ENCODE data around the gene MIEF2.

Gene MIEF2

DNA sequence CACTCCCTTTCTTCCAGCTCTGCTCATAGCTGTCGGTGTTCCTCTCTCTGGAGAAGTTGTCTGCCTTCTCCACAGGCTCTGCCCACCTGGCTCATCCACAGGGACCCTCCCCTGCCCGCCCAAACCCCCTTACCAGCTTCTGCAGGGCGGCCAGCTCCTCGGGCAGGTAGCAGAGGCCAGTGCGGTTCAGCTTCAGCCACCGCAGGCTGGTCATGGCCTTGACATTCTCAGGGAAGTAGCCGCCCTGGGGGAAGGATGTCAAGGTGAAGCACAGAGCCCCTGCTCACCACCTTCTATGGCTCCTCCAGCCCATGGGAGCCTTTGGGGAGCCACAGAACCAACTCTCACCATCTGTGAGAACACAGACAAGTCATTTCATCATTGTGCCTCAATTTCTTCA, 3.7 kb upstream of the MIEF2 start:
- DNase-seq (ENCODE audit: low read depth, low spot score), result no peak

DNA sequence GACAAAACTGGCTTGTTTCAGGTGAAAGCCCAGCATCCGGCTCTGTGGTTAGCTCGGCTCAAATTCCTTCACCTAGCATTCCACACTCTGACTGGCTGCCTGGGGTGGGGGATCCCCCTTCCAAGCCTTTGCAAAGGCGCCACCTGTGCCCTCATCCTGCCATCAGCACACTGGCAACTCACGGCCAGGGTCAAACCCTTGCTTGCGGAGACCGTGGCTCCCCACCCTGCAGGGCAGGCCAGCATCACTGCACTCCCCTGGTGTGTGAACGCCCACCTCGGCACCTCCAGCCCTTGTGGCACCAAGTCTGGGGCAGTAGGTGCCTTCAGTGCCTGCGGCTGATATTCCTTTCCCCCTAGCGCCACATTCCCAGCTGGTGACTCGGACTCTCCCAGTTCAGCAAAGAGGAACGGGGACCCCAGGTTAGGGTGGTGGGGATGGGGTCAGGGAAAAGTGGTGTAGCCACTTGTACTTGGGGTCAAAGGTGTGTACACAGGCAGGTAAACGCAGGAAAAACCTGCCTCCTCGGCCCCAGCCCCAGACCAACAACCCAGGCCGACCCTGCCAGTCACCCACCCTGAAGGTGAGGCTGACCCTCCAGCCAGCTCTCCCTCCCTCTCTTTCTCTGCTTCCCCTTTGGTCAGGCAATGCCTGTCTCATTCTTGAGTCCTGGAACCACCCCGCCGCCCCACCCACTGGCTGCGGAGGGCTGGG, 3.0 kb upstream of the MIEF2 start:
- no peak for DNase-seq (ENCODE audit: low read depth, low spot score)

DNA sequence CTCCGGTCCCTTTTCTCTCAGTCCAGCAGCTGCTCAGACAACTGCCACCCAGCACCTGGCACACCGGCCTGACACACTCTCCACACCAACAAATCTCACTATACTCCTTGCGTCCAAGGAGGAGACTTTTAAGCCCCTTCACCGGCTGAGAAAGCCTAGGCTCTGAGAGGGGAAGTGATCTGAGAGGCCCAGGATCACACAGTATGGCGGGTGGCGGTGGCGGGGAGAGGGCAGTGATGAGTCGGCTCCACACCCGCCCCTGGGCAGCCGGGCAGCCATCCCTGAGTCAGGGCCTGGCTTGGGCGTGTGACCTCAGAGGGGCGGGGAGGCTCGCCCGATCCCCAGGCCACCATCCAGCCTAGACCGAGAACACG, 2.5 kb upstream of the MIEF2 start:
- no peak for DNase-seq (ENCODE audit: low read depth, low spot score)

DNA sequence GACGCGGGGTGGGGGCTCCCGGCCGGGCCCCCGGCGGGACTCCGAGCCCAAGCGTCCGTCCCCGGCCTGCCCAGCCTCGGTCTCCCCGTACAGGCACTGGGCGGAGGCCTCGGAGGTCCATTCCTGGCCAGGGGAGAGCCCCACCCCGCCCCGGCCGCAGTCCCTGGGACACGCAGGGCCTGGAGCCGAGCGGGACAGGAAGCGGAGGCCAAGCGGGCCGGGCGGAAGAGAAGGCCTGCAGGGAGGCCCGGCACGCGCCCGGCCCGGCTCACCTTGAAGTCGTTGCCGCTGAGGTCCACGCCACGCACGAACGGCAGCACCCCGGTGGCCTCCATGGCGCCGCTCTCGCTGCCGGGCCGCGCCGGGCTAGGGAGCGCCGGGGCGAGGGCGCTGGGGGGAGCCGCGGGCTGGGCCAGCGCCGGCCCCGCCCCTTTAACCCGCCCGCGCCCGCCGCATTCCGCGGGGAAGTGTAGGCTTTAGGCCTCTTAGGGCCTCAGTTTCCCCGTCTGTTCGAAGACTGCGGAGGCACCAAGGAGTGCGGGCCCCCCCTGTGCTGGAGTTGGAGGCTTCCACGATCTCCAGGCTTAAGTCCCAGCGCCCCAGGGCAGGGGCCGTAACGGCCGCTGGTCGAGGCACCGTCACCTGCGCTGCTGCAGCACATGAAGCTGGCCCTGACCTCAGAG, 2.0 kb upstream of the MIEF2 start, which contains the start of gene FLII:
Gene FLII (minus strand): TSS at position 383 of the 683 bp plus-strand sequence. CDS start 48 bp downstream, at position 335.
- DNase-seq (ENCODE audit: low read depth, low spot score), result no peak

DNA sequence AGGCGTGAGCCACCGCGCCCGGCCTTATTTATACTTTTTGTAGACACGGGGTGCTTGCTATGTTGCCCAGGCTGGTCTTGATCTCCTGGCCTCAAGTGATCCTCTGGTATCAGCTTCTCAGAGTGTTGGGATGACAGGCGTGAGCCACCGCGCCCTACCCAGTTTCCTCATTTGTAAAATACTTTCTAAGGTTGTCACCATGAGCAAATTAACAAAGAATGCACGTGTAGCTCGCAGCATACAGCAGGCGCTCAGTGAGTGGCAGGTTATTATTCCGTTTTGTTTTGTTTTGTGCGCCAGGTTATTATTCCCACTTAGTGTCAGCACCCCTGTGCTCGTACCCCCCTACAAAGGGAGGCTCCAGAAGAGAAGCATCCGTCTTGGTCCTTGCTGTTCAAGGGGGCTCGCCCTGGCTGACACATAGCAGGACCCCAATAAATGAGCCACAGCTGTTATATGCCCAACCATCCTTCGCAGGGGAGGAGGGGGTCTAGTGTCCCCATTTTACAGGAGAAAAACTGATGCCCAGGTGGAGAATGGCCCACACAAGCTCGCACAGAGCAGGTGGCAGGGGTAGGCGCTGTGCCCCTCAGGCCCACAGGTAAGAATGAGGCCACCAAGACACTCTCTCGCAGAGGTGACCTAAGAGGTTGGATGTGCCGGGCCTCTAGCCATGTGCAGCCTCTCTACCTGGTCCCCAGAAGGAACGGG, 686 bp upstream of the MIEF2 start:
- DNase-seq (ENCODE audit: low read depth, low spot score), result no peak

DNA sequence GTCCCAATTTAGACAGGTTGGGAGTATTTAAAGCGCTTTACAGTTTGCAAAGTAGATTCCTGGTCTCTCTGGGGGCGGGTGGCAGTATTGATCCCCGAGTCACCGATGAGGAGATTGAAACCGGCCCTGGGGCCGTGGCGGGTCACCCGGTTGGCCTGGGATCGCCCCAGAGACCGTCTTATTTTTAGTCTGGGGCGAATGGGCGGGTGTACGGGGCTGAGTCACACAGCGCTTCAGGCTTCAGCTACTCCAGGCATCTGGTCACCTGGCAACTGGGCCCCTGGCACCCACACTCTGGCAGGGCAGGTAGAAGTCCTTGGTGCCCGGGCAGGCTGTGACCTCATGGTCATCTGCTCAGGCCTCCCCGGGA, 669 bp downstream of the MIEF2 start:
- no peak for DNase-seq (ENCODE audit: low read depth, low spot score)

DNA sequence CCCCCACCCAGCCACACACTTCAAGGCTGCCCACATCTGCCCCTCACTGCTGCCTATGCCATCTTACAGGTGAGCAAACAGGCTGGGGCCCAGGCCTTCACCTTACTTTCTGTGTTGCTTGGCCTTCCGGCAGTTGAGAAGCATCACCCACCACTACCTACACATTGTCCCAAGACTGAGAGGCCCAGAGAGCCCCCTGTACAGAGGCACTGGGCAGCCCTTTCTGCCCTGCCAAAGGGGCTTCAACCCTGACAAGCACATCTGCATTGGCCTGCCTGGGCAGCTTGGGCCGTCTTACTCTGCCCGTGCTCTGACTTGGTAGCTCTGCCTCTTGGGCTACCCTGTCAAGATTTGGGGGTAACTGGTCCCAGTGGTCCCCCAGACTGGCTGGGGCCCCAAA, 1.2 kb downstream of the MIEF2 start:
- DNase-seq (ENCODE audit: low read depth, low spot score), result no peak

DNA sequence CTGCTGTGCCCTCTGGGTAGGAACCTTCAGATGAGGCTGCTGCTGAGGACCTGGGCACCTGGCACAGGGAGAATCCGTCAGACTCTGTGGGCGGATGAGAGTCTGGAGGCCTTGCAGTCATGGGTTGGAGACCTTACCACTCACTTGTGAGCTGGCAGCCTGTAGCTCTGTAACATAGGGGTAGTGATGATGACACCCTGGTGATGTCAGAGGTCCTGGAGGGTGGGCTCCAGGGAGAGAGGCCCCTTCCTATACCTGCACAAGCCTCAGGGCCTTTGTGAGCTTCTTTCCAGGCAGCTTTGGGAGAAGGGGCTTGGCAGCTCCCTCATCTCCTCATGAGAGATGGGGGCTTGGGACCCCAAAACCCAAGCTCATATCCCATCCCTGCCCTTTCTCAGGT, 1.6 kb downstream of the MIEF2 start:
- DNase-seq (ENCODE audit: low read depth, low spot score), result no peak

DNA sequence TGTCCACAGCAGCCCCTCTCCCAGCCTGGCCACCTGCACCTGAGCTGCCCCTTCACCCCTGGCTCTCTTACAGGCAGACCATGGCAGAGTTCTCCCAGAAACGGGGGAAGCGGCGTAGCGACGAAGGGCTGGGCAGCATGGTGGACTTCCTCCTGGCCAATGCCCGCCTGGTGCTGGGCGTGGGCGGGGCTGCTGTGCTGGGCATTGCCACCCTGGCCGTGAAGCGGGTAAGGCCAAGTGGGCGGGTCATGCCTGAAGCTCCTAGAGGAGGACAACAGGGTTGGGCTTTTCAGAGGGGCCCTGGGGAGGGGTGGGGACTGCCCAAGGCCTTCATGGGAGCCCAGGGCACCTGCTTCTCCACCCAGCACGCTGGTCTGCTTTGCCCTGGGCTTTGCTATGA, 2.2 kb downstream of the MIEF2 start:
- no peak for DNase-seq (ENCODE audit: low read depth, low spot score)

DNA sequence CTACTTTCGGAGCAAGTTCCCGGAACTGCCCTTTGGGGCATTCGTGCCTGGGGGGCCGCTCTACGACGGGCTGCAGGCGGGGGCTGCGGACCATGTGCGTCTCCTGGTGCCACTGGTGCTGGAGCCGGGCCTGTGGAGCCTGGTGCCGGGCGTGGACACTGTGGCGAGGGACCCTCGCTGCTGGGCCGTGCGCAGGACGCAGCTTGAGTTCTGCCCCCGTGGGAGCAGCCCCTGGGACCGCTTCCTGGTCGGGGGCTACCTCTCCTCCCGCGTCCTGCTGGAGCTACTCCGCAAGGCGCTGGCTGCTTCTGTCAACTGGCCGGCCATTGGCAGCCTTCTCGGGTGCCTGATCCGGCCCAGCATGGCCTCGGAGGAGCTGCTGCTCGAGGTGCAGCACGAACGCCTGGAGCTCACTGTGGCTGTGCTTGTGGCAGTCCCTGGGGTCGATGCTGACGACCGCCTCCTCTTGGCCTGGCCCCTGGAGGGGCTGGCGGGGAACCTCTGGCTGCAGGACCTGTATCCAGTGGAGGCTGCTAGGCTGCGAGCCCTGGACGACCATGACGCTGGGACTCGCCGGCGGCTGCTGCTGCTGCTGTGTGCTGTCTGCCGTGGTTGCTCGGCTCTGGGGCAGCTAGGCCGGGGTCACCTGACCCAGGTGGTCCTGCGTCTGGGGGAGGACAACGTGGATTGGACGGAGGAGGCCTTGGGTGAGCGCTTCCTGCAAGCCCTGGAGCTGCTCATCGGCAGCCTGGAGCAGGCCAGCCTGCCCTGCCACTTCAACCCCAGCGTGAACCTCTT, 3.6 kb downstream of the MIEF2 start:
- no peak for DNase-seq (ENCODE audit: low read depth, low spot score)

DNA sequence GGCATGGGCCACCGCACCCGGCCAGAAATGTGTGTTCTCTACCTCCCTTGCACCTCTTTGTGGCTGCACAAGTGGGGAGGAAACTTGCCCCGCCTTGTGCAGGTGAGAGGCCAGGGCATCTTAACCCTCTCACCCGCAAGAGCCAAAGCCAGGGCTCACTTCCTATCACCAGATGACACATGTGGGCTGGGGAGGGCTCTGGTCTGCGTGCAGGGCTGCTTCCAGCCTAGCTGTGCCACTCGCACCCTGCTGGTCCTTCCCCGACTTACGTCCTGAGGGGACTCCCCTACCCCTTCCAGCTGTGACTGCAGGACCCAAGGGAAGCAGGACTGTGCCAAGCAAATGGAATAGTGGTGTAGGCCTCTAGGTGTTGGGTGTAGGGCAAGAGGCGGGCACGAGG, 6.9 kb downstream of the MIEF2 start:
- no peak for DNase-seq (ENCODE audit: low read depth, low spot score)

DNA sequence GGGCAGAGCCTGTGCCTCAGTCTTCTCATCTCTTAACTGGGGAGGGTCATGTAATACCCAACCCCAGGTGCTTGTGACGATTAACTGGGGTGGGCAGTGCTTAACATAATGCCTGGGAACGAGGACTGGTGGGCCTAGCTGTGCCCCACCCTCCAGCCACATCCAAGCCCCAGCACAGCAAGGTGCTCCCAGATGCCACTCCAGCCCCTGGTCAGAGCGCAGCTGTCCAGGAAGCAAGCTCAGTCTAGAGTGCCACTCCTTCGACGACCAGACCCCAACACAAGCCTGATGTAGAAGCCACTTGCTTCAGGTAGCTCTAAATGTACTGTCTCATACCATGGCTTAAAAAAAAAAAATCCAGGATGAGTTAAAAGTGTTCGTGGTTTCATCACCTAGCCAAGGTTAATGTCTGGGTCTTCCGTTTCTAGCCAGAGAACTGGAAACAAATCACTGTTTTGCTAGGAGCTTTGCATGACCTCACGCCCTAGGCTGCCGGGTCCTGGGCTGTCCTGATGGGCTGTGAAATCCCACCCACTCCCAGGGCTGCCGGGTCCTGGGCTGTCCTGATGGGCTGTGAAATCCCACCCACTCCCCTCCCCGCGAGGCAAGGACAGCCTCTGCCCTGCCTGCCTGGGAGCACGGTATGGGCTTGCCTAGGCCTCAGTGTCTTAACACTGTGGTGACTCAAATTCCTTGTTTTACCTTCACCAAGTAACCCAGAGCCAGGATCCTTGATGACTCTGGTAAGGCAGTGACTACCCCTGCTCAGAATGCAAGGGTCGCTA, 7.7 kb downstream of the MIEF2 start:
- DNase-seq (ENCODE audit: low read depth, low spot score), result no peak

DNA sequence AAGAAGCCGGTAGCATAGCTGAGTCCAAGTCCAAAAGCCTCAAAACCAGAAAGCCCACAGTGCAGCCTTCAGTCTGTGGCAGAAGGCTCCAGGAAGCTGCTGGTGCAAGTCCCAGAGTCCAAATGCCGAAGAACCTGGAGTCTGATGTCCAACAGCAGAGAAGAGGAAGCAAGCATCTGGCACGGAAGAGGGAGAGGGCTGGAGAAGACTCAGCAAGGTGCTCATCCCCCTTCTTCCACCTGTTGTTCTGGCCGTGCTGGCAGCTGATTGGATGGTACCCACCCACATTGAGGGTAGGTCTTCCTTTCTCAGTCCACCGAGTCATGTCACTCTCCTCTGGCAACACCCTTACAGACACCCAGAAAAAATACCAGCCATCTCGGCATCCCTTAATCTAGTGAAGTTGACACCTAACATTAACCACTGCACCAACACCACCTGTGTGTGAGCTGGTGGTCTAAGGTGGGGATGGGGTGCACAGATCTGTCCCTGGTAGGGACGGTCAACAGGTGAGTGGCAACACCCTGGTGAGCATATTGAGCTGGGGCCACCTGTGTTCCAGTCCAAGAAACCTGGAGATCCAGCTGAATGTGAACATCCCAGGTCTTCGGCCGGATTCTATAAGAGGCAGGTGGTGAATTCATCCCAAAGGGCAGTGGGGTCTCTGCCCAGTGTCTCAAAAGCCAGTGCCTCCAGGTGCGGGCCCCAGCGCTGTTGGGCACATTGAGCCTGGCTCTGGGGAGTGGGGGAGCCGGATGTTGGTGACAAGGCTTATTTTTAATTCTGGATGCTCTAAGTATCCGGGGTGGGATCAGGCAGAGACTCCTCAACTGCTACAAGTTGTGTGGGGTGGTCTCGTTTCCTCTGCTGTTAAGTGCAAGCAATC, 9.8 kb downstream of the MIEF2 start:
- no peak for DNase-seq (ENCODE audit: low read depth, low spot score)

DNA sequence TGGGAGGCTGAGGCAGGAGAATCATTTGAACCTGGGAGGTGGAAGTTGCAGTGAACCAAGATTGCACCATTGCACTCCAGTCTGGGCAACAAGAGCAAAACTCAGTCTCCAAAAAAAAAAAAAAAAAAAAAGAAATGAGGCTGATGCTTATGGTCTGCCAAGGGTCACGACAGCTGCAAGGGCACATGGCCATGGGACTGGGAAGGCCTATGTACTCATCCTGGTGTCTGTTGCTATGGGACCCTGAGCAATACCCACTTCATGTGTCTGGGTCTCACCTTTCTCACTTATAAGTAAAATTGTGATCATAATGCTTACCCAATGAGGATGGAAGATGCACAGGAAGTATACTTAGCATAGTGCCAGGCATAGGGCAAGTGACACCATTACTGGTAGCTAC, 16.6 kb downstream of the MIEF2 start:
- DNase-seq (ENCODE audit: low read depth, low spot score), result no peak

DNA sequence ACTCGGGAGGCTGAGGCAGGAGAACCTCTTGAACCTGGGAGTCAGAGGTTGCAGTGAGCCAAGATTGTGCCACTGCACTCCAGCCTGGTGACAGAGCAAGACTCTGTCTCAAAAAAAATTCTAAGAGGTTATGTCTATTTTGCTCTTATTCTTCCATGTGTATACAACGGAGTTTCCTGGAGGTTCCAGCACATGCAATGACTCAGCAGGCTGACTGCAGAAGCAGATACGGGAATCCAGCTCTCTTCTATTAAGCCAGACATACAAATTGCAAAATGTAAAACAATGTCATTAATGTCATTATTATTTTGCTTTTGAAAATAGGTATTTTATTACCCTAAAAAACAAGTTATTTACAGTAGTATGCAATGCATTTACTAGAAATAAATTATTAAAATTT, 18.4 kb downstream of the MIEF2 start:
- DNase-seq (ENCODE audit: low read depth, low spot score), result no peak

DNA sequence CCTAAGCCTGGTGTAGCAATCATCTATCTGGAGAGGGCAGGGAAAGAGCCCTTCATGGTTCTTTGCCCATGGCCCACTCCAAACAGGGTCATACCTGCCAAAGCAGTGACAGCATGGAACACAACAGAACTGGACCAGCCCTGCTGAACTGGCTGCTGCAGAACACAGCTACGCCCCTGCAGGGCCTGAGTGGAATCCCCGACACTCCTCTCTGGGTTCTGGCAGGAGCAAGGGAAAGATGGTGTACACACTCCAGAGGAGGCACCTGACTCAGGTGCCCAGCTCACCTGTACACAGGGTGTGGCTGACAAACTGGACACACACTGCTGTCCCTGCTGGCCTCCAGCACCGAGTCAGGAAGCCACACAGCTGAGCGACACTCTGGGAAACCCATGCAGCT, 19.8 kb downstream of the MIEF2 start:
- DNase-seq (ENCODE audit: low read depth, low spot score), result no peak

DNA sequence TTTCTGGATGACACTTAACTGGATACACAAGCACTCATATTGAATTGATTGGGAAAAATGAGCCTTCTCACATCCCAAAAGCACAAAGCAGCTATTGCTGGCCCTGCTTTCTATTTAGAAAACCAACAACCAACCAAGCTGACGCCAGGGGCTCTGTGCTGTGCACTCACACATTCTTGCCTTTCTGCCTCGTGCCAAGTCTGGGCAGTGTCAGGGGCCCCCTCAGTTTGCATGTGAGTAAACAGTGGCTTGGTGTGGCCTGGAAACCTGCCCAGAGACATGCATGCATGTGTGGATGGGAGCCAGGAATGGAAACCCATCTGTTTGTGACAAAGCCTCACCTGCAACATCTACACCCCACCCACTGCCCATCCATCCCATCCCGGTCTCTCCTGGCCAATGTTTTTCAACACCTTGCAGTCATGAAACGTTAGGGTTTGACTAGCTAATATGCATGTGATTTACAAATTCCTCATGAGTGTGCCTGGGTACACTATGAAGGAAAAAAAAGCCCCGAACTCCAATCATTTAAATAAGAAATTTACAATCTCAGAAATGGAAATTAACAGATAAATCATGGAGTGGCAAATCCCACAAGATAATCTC, 20.4 kb downstream of the MIEF2 start:
- no peak for DNase-seq (ENCODE audit: low read depth, low spot score)

DNA sequence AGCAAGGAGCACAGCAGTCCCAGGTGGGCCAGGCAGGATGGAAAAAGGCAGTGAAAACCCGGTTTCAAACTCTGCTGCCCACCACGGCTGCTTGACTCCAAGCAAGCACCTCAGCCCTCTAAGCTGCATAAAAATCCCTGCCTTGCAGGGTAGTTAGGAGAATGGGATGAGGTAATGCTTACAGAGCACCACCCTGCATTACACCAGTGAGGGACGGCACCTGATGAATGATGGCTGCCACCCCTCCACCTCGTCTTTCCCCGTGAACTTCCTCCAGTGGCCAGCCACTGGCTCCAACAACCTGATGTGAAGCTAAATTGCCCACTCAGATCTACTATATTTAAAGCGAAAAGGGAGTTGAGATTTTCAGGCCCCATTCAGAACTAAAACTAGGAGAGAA, 21.3 kb downstream of the MIEF2 start:
- no peak for DNase-seq (ENCODE audit: low read depth, low spot score)

DNA sequence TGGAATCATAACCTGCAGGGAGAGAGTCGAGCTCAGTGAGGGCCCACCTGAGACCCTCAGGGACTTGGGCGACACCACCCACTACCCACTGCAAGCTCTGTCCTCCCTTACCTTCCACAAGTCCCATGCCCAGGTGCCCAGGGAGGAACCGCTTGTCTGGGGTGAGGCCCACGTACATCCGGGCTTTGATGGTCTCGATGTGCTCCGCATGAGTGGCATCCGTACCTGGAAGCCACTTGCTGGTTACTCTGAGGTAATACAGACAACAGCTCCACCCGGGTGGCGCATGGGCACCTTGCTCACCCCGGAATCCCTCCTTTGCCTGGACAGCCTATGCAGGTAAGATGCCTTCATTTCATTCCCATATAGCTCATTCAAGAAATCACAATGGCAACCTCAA, 24.8 kb downstream of the MIEF2 start:
- DNase-seq (ENCODE audit: low read depth, low spot score), result no peak

Data from iPS DF 19.7 (cell line).